CD8-positive, alpha-beta memory T cell (primary cell): ENCODE results near the gene GDAP1L1. TPM values are rescaled to one million over a fixed set of nuclear protein-coding genes. Genes with fewer than 3 reads are reported as not detected.

Experiments
- CTCF ChIA-PET: fragments of 350-600 bp; sonication (Branson Sonifier 250); formaldehyde crosslinking; loops from one replicate; lab custom pipeline; 2021; ENCODE audit warnings: antibody characterized with exemption; lab: Charles Lee
- POLR2A ChIA-PET: fragments of 350-600 bp; sonication (Branson Sonifier 250); formaldehyde crosslinking; loops from one replicate; lab custom pipeline; 2021; ENCODE audit warnings: antibody characterized with exemption; lab: Charles Lee
- DNase-seq, 5 donors: peaks; one replicate each; pipeline versions ENCODE4 v3.0.0 to v3.0.0-alpha.2; 2020 to 2022; ENCODE audit warnings: mixed read lengths in 1 of 5
- H3K27ac ChIP-seq: one replicate; pipeline ENCODE4 v1.7.0; 2013; ENCODE audit warnings: low read depth, mild to moderate bottlenecking, low read length, moderate library complexity
- H3K27me3 ChIP-seq: 2 replicates; pipeline ENCODE4 v1.7.0; 2013; ENCODE audit warnings: low read length, mild to moderate bottlenecking; ENCODE audit not compliant: insufficient read depth, poor library complexity, severe bottlenecking
- H3K36me3 ChIP-seq: 2 replicates; pipeline ENCODE4 v1.7.0; 2013; ENCODE audit warnings: mild to moderate bottlenecking, low read length, moderate library complexity; ENCODE audit not compliant: insufficient read depth
- H3K4me1 ChIP-seq: 2 replicates; pipeline ENCODE4 v1.7.0; 2013; ENCODE audit warnings: mild to moderate bottlenecking, low read length, moderate library complexity; ENCODE audit not compliant: insufficient read depth
- H3K4me3 ChIP-seq: 2 replicates; pipeline ENCODE4 v1.7.0; 2013; ENCODE audit warnings: mild to moderate bottlenecking, low read length
- H3K9me3 ChIP-seq: 2 replicates; pipeline ENCODE4 v1.7.0; 2013; ENCODE audit warnings: mild to moderate bottlenecking, low read length
- H3K27ac Mint-ChIP-seq, 8 donors: one replicate each; pipeline ENCODE4 v1.8.0; 2020 to 2021; ENCODE audit warnings: mixed read lengths in 8 of 8, mild to moderate bottlenecking in 6 of 8, inconsistent platforms in 3 of 8, moderate library complexity in 3 of 8
- H3K27me3 Mint-ChIP-seq, 2 donors: one replicate each; pipeline ENCODE4 v1.8.0; 2020 to 2021; ENCODE audit warnings: mixed read lengths in 2 of 2, mild to moderate bottlenecking in 1 of 2, moderate library complexity in 1 of 2
- H3K36me3 Mint-ChIP-seq, 3 donors: one replicate each; pipeline ENCODE4 v1.8.0; 2020 to 2021; ENCODE audit warnings: mixed read lengths in 3 of 3, inconsistent platforms in 1 of 3, mild to moderate bottlenecking in 1 of 3
- H3K4me1 Mint-ChIP-seq, 3 donors: one replicate each; pipeline ENCODE4 v1.8.0; 2020 to 2021; ENCODE audit warnings: mixed read lengths in 3 of 3, inconsistent platforms in 1 of 3, mild to moderate bottlenecking in 1 of 3
- H3K4me3 Mint-ChIP-seq, 7 donors: one replicate each; pipeline ENCODE4 v1.8.0; 2020 to 2021; ENCODE audit warnings: mixed read lengths in 7 of 7, mild to moderate bottlenecking in 6 of 7, moderate library complexity in 4 of 7, inconsistent platforms in 2 of 7
- H3K9me3 Mint-ChIP-seq, 5 donors: one replicate each; pipeline ENCODE4 v1.8.0; 2020 to 2022; ENCODE audit warnings: mixed read lengths in 5 of 5, mild to moderate bottlenecking in 3 of 5, moderate library complexity in 2 of 5, inconsistent platforms in 1 of 5
- polyA plus RNA-seq: library from polyadenylated mRNA; unstranded; fragments of 300-500 nt; fragmentation: Illumina TruSeq; gene quantifications from one replicate; pipeline ENCODE4 v1.2.3, GENCODE V29; 2021
- total RNA-seq, 2 experiments: library from RNA; stranded (reverse); gene quantifications; one replicate each; pipeline ENCODE4 v1.2.3, GENCODE V29; 2021

Gene GDAP1L1
- total and polyA plus RNA-seq, 3 experiments from 2014 or later, result not detected

GRCh38 chr20:44219791-44220190, 27.3 kb upstream of the GDAP1L1 start:
- Mint-ChIP-seq H3K27me3 (no peaks in the 10 kb centered on the region), H3K36me3 (peaks cover 3 to 16% (median 9%) of the 10 kb centered on the region in 3 donors), H3K27ac (peak overlapping the region; percentile 41 to 95 (median 85)), H3K4me3 (peak overlapping the region; percentile 81 to 93 (median 84)), H3K4me1 (peaks cover 56 to 64% (median 57%) of the 10 kb centered on the region in 3 donors), H3K9me3 (no peaks in the 10 kb centered on the region)
- POLR2A ChIA-PET, result no interaction called here
- Histone ChIP-seq H3K4me1 (peaks cover 39% of the 10 kb centered on the region), H3K36me3 (no peaks in the 10 kb centered on the region), H3K27ac (no peak overlapping the region), H3K27me3 (no peaks in the 10 kb centered on the region), H3K4me3 (no peak overlapping the region), H3K9me3 (no peaks in the 10 kb centered on the region)
- CTCF ChIA-PET, result interaction anchor here (0.6 to 9.9 kb wide), 2 partner anchors 40 to 92 kb away, joined by 3 to 396 read pairs; partner anchors contain the start of gene FITM2
- no peak for DNase-seq

GRCh38 chr20:44221368-44221954, 25.6 kb upstream of the GDAP1L1 start:
- Mint-ChIP-seq H3K4me3 (peak overlapping the region in 2 of 7 donors; percentile 30 to 64), H3K27ac (peak overlapping the region in 7 of 8 donors; percentile 58 to 95 (median 86)), H3K27me3 (no peaks in the 10 kb centered on the region), H3K9me3 (no peaks in the 10 kb centered on the region), H3K4me1 (peaks cover 43 to 51% (median 50%) of the 10 kb centered on the region in 3 donors), H3K36me3 (peaks cover 0 to 2% (median 2%) of the 10 kb centered on the region in 3 donors)
- H3K27me3 ChIP-seq, result no peaks in the 10 kb centered on the region
- H3K4me1 ChIP-seq, result peaks cover 35% of the 10 kb centered on the region
- no peaks in the 10 kb centered on the region for H3K9me3 ChIP-seq
- POLR2A ChIA-PET, result no interaction called here
- no peaks in the 10 kb centered on the region for H3K36me3 ChIP-seq
- no peak for DNase-seq
- H3K27ac ChIP-seq, result no peak overlapping the region
- H3K4me3 ChIP-seq, result no peak overlapping the region
- CTCF ChIA-PET, result no interaction called here

DNA sequence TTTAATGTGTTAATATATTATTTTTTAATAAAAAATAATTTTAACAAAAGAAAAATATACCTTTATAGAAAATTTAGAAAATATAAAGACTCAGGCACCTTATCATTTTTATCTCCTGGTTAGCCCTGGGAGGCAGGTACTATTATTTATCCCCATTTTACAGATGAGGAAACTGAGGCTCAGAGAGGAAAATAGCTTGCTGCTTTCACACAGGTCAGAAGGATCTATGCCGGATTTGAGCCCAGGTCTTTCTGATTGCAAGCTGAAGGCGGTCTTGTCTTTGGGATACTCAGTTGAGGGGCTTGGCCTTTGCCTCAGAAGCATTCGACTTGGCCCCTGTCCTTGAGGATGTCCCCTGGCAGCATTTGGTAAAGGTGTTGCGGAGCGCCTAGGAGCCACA, 25.1 kb upstream of the GDAP1L1 start:
- H3K27ac Mint-ChIP-seq, result peak overlapping the region in 2 of 8 donors; percentile 22 to 86
- peaks cover 43 to 46% (median 46%) of the 10 kb centered on the region in 3 donors for H3K4me1 Mint-ChIP-seq
- H3K9me3 Mint-ChIP-seq, result no peaks in the 10 kb centered on the region
- peaks cover 0 to 2% (median 2%) of the 10 kb centered on the region in 3 donors for H3K36me3 Mint-ChIP-seq
- ChIA-PET POLR2A (no interaction called here), CTCF (no interaction called here)
- DNase-seq, result no peak
- peaks cover 32% of the 10 kb centered on the region for H3K4me1 ChIP-seq
- no peaks in the 10 kb centered on the region for H3K9me3 ChIP-seq
- no peaks in the 10 kb centered on the region for H3K27me3 Mint-ChIP-seq
- H3K4me3 ChIP-seq, result no peak overlapping the region
- no peaks in the 10 kb centered on the region for H3K27me3 ChIP-seq
- no peak overlapping the region for H3K4me3 Mint-ChIP-seq
- no peaks in the 10 kb centered on the region for H3K36me3 ChIP-seq
- no peak overlapping the region for H3K27ac ChIP-seq

DNA sequence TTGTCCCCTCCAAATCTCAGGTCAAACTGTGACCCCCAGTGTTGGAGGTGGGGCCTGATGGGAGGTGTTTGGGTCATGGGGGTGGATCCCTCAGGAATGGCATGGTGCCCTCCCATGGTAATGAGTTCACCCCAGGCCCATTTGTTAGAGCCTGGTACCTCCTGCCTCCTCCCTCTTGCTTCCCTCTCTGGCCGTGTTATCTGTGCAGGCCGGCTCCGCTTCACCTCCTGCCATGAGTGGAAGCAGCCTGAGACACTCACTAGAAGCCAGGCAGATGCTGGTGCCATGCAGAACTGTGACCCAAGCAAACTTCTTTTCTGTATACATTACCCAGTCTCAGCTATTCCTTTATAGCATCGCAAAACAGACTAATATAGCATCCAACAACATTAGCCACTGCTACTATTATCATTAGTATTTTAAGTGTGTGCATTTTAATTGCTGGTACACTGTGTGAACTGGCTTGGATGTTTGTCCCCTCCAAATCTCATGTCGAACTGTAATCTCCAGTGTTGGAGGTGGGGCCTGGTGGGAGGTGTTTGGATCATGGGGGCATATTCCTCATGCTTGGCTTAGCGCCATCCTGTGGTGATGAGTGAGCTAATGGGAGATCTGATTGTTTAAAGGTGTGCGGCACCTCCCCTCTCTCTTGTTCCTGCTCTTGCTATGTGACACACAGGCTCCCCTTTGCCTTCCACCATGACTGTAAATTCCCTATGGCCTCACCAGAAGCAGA, 24.3 kb upstream of the GDAP1L1 start:
- no peak overlapping the region for H3K4me3 ChIP-seq
- Mint-ChIP-seq H3K9me3 (no peaks in the 10 kb centered on the region), H3K4me1 (peaks cover 35 to 39% (median 39%) of the 10 kb centered on the region in 3 donors), H3K4me3 (peak overlapping the region in 1 of 7 donors; percentile 15), H3K36me3 (no peaks in the 10 kb centered on the region), H3K27me3 (no peaks in the 10 kb centered on the region), H3K27ac (peak overlapping the region in 7 of 8 donors; percentile 27 to 88 (median 55))
- H3K4me1 ChIP-seq, result peaks cover 24% of the 10 kb centered on the region
- CTCF ChIA-PET, result no interaction called here
- POLR2A ChIA-PET, result no interaction called here
- no peaks in the 10 kb centered on the region for H3K27me3 ChIP-seq
- DNase-seq, result no peak
- H3K9me3 ChIP-seq, result no peaks in the 10 kb centered on the region
- H3K27ac ChIP-seq, result no peak overlapping the region
- H3K36me3 ChIP-seq, result no peaks in the 10 kb centered on the region

DNA sequence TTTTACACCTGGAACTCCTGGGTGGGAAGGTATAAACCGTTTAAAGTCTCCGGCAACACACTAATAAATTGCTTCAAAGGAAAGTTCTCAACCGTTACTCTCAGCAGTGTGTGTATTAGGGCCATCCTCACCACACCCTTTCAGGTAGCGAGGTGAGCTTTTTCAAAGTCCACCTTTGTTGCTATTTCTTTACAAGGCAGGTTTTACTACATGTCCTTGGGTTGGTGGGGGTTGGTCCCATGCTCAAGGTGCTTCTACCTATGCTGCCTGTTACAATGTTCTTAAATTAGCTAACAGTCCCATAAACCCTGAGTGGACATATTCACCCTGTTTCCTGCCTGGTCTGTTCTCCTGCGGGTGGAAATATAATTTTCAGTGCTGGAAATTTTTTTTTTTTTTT, 23.4 kb upstream of the GDAP1L1 start:
- no peak overlapping the region for H3K4me3 Mint-ChIP-seq
- H3K27ac ChIP-seq, result no peak overlapping the region
- no peak overlapping the region for H3K4me3 ChIP-seq
- H3K36me3 Mint-ChIP-seq, result no peaks in the 10 kb centered on the region
- H3K27me3 Mint-ChIP-seq, result no peaks in the 10 kb centered on the region
- POLR2A ChIA-PET, result no interaction called here
- no peaks in the 10 kb centered on the region for H3K9me3 ChIP-seq
- CTCF ChIA-PET, result interaction anchor here (1.7 to 3.5 kb wide), 2 partner anchors 8 to 87 kb away, joined by 4 to 12 read pairs; partner anchors contain the start of gene FITM2
- peaks cover 17% of the 10 kb centered on the region for H3K4me1 ChIP-seq
- no peak for DNase-seq
- peaks cover 26 to 31% (median 29%) of the 10 kb centered on the region in 3 donors for H3K4me1 Mint-ChIP-seq
- H3K27me3 ChIP-seq, result no peaks in the 10 kb centered on the region
- no peaks in the 10 kb centered on the region for H3K36me3 ChIP-seq
- H3K27ac Mint-ChIP-seq, result peak overlapping the region in 3 of 8 donors; percentile 17 to 61 (median 55)
- H3K9me3 Mint-ChIP-seq, result no peaks in the 10 kb centered on the region

DNA sequence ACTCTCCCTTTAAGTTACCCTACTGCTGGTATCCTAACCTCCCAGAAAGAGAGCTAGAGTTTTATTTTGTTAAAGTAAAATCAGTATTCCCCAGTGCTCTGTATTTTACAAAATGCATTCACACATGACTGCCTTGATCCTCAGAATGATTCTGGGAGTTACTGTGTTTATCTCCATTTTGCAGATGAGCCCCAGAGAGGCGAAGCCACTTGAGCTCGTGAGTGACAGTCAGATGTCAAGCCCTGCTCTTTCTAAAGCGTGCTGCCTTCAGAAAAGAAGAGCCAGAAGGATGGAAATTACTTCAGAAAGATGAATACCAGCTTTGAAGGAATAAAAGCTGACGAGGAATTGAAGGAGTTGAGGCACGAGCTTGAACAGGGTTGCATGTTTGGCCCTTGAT, 22.5 kb upstream of the GDAP1L1 start:
- POLR2A ChIA-PET, result no interaction called here
- H3K4me1 ChIP-seq, result peaks cover 8% of the 10 kb centered on the region
- H3K36me3 Mint-ChIP-seq, result no peaks in the 10 kb centered on the region

GRCh38 chr20:44228465-44229258, 18.4 kb upstream of the GDAP1L1 start:
- DNase-seq, result no peak
- H3K27ac ChIP-seq, result no peak overlapping the region
- H3K4me1 ChIP-seq, result no peaks in the 10 kb centered on the region
- no peaks in the 10 kb centered on the region for H3K27me3 ChIP-seq
- ChIA-PET POLR2A (interaction anchor here (0.5 kb wide), 1 partner anchor 531 kb away, joined by 6 read pairs; no protein-coding TSS in a partner anchor), CTCF (interaction anchor here (1.6 to 1.7 kb wide), 2 partner anchors 12 to 83 kb away, joined by 3 to 5 read pairs; no protein-coding TSS in a partner anchor)
- H3K9me3 Mint-ChIP-seq, result no peaks in the 10 kb centered on the region
- no peaks in the 10 kb centered on the region for H3K27me3 Mint-ChIP-seq
- peak overlapping the region in 1 of 8 donors; percentile 29 for H3K27ac Mint-ChIP-seq
- no peak overlapping the region for H3K4me3 Mint-ChIP-seq
- no peaks in the 10 kb centered on the region for H3K36me3 ChIP-seq
- H3K36me3 Mint-ChIP-seq, result no peaks in the 10 kb centered on the region
- H3K4me3 ChIP-seq, result no peak overlapping the region
- peaks cover 0 to under 1% (median 0%) of the 10 kb centered on the region in 3 donors for H3K4me1 Mint-ChIP-seq
- no peaks in the 10 kb centered on the region for H3K9me3 ChIP-seq

More for the DNA sequence above, 22.5 kb upstream of the GDAP1L1 start:
- no peak for DNase-seq
- H3K27me3 ChIP-seq, result no peaks in the 10 kb centered on the region
- CTCF ChIA-PET, result interaction anchor here (1.7 to 3.5 kb wide), 2 partner anchors 9 to 87 kb away, joined by 4 to 12 read pairs; partner anchors contain the start of gene FITM2
- H3K4me1 Mint-ChIP-seq, result peaks cover 17 to 22% (median 20%) of the 10 kb centered on the region in 3 donors
- no peaks in the 10 kb centered on the region for H3K9me3 ChIP-seq
- no peaks in the 10 kb centered on the region for H3K36me3 ChIP-seq
- H3K27ac ChIP-seq, result no peak overlapping the region
- H3K27me3 Mint-ChIP-seq, result no peaks in the 10 kb centered on the region
- no peaks in the 10 kb centered on the region for H3K9me3 Mint-ChIP-seq
- peak overlapping the region in 1 of 8 donors; percentile 54 for H3K27ac Mint-ChIP-seq
- H3K4me3 Mint-ChIP-seq, result no peak overlapping the region
- no peak overlapping the region for H3K4me3 ChIP-seq
